GM18951 (cell line): ENCODE measurements around the gene KRT222.
A peak's percentile ranks its signal among the peaks of the same experiment; 100 is the strongest.

Experiments used
- POLR2A ChIP-seq: IDR thresholded peaks from 4 replicates; pipeline ENCODE4 v1.6.1; 2011; ENCODE audit warnings: mild to moderate bottlenecking; ENCODE audit not compliant: insufficient read length, insufficient read depth; ENCODE audit errors: extremely low read depth
- in situ Hi-C: fragments of 300-500 bp; cut with MboI; formaldehyde crosslinking; loops from one replicate; pipeline ENCODE4 v1.12.0; 2022; ENCODE audit warnings: low sequenced_read_pairs, mixed read lengths, inconsistent platforms; ENCODE audit not compliant: unreplicated experiment

Gene KRT222

GRCh38 chr17:40680998-40681397 lies 16.0 kb upstream of the KRT222 start:
- no peak for TF ChIP-seq POLR2A
- in situ Hi-C loops = no loop called here

- in situ Hi-C loops = no loop called here
- no peak for TF ChIP-seq POLR2A
Observed at GRCh38 chr17:40679523-40679907, 14.5 kb upstream of the KRT222 start.

GRCh38 chr17:40678902-40679522 lies 14.0 kb upstream of the KRT222 start:
- no peak for TF ChIP-seq POLR2A
- in situ Hi-C loops = no loop called here

DNA sequence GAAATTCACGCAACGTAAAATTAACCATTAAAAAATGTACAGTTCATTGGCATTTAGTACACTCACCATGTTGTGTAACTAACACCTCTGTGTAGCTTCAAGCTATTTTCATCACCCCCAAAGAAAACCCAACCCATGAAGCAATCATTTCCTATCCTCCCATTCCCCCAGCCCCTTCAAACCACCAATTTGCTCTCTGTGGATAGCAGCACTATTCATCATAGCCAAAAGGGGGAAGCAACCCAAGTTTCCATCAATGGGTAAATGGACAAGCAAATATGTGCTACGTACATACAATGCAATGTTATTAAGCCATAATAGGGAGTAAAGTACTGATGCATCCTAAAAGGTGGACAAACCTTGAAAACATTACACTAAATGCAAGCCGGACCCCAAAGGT lies 10.9 kb upstream of the KRT222 start:
- no peak for TF ChIP-seq POLR2A
- in situ Hi-C loops = no loop called here

DNA sequence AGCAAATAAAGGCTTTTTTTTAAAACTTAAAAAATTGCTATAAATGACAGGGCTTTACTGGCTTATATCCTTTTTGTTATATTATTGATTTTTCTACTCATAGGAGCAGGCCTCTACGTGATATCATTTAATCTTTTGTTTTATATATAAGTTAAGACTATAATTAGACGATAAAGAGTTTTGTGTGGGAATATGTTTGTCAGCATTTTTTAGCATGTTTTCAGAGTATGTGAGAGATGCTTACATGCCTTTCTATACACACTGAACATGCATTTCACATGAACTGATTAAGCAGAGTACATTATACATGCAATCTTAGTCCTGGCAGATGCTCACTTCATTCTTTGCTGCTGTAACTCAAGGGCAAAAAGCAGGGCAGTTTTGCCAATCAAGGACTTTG lies 7.7 kb upstream of the KRT222 start:
- in situ Hi-C loops = no loop called here
- TF ChIP-seq POLR2A = no peak

DNA sequence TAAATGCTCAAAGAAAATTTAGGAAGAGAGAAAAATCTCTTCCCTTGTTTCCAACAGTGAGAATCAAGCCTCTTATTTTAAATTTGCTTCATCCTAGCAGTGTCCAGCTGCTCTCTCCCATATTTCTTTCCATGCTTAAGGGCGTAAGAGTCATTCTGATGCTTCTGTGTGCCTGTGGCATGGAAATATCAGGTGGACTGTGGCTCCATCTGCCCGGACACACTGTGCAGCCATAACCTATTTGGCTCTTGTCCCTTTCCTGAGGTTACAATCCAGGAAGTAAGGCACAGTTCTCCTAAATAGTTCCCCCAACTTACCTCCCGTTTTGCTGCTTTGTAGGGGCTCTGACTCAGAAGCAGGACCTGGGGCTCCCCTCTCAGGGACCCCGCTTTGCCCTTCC lies 6.3 kb upstream of the KRT222 start:
- in situ Hi-C loops = no loop called here
- TF ChIP-seq POLR2A = no peak

- in situ Hi-C loops = no loop called here
- TF ChIP-seq POLR2A = no peak
Observed at GRCh38 chr17:40666331-40666730, 1.4 kb upstream of the KRT222 start.

GRCh38 chr17:40663252-40663651 lies 1.7 kb downstream of the KRT222 start:
- TF ChIP-seq POLR2A = no peak
- in situ Hi-C loops = no loop called here

DNA sequence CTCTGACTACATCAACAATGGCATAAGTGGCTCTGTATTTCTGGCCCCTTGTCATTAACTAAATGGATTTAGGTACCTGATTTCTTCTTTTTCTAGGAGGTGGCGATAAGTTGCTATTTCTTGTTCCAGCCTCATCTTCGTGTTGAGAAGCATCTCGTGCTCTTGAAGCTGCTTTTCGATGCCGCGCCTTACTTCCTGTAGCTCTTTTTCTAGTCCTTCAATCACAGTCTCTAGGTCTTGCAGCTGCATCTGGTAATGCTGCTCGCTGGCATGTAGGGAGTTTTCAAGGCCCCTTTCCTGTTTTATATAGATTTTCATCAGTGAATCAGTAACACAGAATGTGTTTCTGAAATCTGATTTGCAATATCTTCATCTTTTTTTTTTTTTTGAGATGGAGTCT lies 5.1 kb downstream of the KRT222 start:
- in situ Hi-C loops = no loop called here
- no peak for TF ChIP-seq POLR2A

DNA sequence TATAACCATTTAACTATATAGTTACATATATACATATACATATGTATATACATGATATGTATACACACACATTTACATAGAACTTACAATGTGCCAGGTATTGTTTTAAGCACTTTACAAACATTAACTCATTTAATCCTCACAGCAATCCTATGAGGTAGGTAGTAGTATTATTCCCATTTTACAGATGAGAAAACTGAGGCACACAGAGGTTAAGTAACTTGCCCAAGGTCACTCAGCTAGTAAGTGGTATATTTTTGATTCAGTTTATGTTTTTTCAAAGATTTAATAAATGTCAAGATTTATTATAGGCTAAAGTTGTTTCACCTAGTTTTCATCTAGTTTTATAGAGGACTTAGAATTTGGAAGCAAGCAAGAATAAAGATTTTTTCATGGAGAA lies 6.6 kb downstream of the KRT222 start:
- in situ Hi-C loops = no loop called here

DNA sequence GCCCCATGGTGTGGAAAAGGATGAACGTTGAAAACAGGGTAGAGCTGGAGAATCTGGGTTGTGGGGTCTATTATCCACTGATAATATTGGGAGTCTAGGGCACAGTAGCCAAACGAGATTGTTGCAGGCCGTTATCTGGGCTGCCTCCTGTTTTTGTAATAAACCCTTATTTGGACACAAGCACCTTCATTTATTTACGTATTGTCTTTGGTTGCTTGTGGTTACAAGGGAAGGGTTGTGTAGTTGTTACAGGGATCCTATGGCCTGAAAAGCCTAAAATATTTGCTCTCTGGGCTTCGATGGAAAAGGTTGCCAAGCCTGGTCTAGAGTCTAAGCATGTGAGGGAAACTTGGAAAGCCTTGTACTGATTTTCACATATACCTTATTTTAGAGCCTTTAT lies 13.0 kb downstream of the KRT222 start:
- TF ChIP-seq POLR2A = no peak
- in situ Hi-C loops = no loop called here

More for the DNA sequence above, 6.6 kb downstream of the KRT222 start:
- TF ChIP-seq POLR2A = no peak

DNA sequence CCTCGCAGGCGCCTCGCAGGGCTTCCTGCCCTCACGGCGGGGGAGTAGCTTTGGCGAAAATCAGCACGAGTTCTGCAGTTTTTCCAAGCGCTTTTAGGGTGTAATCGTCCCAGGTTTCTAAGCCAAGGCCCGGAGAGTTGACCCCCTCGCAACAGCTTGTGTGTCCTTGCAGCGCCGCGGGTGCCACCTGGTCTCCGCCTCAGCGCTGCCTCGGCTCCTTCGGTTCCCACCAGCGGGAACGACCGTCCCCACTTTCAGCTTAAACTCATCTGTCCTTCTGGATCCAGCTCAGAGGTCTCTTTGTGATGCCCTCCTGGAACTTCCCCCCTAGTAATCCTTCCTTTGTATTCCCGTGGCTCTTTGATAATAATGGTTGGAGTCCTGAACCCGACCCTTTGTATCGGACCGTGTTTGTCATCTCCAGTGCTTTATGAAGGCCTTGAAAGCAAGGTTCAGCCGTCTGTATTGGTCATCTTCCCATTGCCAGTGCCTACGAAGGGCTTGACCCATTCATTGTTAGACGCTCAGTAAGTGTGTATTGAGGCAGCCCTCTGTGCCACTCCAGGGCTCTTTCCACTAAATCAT lies 16.5 kb downstream of the KRT222 start:
- in situ Hi-C loops = no loop called here
- TF ChIP-seq POLR2A = no peak

- in situ Hi-C loops = no loop called here
- TF ChIP-seq POLR2A = peak; percentile 64
Observed at GRCh38 chr17:40647624-40648383, 17.2 kb downstream of the KRT222 start, which contains the start of gene SMARCE1. Gene SMARCE1 (minus strand): TSS chr17:40647818. CDS start chr17:40645802, 2,016 bp downstream.
